GM21515 (cell line): ENCODE measurements around the gene MYO7B.

ENCODE experiments used
- ATAC-seq: cut with Tn5 transposase; IDR thresholded peaks from one replicate; pipeline ENCODE4 v1.9.1; 2021; ENCODE audit not compliant: unreplicated experiment

Gene MYO7B

DNA sequence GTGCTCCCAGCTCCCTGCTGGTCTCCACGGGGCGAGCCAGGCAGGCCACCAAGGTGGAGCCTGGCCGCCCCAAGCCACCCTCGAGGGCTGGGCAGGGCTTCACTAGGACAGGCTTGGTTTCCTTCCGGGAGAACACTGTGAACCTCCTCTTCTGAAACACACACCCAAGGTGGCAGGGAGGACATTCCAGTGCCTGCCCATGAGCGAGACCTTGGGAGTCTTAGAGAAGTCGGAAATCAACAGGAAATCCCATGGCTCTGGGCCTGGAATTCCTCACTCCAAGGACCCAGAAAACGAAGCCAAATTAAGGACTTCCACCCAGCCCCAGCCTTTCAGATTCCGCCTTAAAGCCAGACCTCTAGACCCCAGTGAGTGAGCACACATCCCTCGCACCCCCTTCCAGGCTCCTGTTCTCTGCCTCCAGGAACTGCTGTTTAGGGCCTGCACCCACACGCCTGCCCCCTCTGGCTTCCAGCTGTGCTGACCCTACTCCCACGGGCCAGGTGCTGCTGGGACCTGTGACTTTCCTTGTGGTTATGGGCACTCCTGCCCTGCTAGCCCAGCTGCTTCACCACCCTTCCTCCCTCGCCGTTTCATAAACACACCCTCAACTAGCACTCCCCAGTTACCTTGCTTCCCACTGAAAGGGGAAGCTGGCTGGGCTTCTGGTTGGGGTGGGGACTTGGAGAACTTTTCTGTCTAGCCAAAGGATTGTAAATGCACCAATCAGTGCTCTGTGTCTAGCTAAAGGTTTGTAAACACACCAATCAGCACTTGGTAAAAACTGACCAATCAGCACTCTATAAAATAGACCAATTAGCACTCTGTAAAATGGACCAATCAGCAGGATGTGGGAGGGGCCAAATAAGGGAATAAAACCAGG, 124.2 kb downstream of the MYO7B start:
- ATAC-seq: no peak

DNA sequence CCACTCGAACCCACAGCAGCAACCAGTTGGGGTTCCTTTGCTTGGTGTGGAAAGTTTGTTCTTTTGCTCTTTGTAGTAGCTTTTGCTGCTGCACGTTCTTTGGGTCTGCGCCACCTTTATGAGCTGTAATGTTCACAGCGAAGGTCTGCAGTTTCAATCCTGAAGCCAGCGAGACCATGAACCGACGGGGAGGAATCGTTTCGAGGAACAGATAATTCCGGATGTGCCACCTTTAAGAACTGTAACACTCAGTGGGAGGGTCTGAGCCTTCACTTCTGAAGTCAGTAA, 124.8 kb downstream of the MYO7B start:
- ATAC-seq: no peak

DNA sequence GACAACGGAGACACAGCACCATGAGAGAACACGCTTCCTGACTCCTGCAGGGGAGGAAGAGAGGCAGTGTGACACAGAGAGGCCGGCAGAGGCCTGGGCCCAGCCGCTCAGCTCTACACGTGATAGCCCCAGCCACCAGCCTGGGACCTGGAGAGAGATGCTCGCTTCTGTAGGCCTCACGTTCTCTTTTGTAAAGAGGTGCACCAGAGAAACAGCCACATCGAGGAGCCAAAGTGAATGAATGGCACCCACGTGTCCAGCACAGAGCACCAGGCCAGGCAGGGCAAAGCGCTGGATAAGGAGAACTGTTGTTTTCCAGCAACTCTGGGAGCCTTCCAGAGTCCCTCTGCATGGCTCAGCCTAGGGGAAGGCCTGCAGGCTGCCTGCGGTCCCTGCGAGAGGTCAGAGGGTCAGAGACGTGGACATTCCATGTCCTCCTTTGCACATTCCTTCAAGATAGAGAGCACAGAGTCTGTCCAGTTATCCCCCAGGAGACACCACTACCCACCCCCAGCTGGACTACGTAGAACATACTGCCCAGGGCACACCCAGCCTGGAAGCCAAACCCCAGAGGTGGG, 125.7 kb downstream of the MYO7B start:
- ATAC-seq: no peak

DNA sequence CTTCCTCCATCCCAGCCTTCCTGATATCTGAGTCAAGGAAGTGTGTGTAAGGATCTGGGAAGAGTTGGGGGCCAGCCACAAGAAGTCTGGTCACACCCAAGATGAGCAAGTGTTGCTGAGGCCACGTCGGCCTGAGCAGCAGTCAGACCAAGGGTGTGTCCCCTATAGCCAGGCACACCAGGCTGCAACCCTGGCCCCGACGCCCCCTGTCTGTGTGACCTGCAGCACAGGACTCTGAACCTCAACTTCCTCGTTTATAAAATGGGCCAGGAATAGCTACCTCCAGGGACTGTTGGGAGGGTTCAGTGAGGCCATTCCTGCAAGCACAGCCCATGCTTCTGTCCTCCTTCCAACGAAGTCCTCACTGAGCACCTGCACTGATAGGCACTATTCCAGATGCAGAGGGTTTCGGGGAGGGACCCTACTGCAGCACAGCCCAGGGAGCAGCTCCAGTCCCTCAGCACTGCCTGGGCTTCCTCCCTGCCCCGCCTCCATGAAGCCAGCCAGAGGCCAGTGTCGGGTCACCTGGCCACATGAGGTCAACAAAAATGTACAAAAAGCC, 126.5 kb downstream of the MYO7B start:
- ATAC-seq: no peak

DNA sequence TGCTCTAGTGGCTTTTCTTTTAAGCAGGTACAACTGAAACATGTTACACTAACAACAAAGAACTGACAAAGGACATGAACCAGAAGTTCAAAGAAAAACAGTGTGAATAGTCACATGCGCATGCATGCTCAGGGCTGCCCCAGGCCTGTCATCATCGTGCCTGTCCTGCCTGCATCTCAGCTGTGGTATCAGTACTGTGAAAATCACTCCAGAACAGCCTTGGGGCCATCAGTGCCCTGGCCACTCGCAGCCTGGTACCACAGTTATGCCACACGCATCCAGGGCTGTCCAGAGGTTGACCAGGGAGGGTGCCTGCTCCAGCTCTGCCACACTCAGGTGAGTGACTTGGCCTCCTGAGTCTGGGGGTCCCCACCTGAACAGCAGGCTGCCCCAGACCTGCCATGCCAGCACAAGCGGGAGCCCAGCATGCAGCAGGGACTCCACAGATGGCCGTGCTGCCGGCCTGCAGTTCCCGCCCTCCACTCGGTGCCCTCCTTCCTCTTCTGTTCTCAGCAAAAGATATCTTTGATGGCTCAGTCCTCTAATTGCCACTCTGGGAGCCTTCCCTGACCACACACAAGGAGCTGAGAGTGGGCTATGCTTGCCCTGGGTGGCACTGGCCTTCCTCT, 127.6 kb downstream of the MYO7B start:
- ATAC-seq: no peak

DNA sequence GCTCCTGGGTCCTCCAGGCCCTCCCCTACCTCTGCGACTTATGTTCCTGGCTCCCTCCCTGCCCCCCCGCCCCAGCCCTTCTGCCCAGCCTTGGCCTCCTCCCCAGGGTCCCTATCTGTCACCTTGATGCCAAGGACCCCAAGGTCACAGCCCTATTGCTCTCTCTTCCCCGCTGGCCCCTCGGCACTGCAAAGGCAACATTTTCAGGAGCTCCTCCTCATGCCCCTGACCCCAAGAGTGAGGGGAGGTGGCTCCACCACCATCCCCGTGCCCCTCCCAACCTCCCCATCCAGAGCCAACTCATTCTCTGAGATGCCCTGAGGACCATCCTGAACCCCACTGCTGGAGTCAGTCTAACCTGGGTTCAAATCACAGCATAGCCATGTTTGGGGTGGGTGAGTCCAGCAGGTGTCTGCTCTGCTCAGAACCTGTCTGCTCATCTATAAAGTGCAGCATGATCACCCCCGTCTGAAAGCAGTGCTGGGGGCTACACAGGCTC, 128.1 kb downstream of the MYO7B start:
- no peak for ATAC-seq

DNA sequence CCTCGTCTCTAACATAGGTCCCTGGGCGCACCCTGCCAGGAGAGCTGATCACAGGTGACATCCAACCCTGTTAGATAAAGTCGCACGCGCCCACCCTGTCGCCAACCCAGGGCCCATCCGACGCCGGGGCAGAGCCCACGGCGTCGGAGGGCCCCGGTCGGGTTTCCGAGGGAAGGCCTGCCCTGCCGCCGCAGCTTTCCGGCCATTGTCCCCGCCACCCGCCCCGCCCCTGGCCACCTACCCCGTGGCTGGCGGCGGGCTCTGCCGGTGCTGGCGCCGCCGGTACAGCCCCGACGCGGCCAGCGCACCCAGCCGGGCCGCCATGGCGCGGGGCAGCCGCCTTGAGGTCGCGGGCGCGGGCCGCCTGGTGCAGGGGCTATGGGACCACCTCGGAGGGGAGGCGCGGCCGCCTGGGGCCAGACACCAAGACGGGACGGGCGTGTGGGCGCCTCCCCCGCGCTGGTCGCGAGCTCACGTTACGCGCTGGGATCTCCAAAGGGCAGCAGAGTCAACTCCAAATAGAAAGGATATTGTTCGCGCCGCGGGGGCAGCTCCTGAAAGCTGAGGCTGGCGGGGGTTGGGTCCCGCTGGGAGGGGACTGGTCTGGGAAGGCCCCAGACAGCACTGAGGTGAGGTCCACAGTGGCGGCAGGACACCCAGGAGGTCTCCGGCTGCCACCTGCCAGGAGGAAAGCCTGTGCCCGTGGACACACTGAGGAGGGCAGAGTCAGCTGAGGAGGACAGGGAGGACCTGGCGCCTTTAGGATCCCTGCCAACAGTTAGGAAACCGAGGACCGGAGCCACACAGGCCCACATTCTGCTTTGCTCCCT, 128.8 kb downstream of the MYO7B start:
- ATAC-seq: no peak

DNA sequence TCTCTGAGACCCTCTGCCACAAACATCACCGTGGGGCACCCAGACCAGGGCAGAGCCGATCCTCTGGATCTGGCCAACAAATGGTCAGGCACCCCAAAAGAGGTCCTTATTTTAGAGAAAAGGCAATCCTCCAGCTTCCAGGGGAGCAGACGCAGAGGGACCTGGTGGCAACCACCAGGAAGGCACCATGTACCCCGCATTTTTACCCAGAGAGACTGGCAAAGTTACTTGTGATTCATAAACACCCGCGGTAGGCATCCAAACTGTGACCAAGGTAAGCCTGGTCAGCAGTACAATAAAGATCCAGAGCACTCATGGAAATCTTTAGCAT, 129.4 kb downstream of the MYO7B start:
- ATAC-seq: no peak

DNA sequence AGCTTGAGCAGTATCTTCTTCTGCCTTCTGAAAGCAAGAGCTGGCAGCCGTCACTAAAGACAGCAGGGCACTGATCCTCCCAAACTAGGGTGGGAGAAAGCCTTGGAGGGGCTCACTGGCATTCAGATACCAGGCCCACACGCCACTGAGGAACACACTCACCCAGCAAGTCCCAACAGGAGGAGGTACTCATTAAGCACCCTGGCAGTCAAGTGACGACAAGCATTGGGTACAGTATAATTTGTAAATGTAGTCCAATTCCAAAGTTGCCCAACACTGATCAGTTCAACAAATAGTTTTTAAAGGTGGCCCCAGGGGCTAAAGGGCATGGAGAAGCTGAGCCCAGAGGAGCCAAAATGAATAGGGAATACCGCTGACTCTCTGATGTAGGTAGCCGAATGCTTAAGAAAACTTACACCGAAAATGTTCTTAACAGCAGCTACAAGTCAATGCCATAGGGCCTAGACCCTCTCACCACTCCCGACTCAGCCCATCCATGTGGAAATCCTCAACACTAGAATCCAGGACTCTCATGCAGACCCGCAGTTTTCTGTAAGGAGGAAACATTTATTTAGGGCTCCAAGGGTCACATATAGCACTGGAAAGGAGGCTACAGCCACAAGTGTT, 129.9 kb downstream of the MYO7B start:
- ATAC-seq: no peak

DNA sequence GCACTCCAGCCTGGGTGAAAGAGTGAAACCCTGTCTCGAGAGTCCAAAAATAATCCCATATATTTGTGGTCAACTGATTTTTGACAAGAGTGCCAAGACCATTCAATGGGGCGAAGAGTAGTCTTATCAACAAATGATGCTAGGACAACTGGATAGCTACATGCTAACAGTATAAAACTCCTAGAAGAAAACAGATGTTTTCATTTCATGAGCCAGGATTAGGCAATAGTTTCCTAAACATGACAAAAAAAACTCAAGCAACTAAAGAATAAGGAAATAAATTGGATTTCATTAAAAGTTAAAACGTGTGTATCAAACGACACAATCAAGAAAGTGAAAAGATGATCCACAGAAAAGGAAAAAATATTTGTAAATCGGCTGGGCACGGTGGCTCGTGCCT, 133.6 kb downstream of the MYO7B start:
- ATAC-seq: no peak

DNA sequence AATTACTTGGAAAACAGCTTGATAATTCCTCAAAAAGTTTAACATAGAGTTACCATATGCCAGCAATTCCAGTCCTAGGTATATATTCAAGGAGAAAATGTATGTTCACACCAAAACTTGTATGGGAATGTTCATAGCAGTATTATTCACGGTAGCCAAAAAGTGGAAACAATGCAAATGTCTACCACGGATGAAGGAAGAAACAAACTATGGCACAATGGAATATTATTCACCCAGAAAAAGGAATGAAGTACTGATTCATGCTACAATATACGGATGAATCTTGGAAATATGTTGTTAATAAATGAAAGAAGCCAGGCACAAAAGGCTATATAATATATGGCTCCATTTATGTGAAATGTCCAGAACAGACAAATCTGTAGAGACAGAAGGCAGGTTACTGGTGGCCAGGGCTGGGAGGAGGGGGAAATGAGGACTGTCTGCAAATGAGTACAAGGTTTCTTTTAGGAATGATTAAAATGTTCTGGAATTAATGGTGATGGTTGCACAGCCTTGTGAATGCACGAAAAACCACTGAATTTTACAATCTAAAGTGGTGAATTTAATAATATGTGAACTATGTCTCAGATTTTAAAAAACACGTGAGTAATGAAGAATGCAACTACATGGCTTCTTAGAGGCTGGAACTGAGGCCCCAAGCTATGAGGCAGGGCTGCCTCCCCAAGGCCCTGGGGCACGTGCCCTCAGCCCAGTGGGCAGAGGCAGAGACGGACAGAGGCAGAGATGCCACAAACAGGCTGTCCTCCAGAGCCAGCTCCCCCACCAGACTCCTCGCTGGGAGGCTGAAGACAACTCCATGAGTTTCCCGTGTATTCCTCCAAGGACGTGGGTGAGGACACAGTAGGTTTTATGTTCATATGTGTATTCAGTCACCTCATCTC, 134.8 kb downstream of the MYO7B start:
- no peak for ATAC-seq

DNA sequence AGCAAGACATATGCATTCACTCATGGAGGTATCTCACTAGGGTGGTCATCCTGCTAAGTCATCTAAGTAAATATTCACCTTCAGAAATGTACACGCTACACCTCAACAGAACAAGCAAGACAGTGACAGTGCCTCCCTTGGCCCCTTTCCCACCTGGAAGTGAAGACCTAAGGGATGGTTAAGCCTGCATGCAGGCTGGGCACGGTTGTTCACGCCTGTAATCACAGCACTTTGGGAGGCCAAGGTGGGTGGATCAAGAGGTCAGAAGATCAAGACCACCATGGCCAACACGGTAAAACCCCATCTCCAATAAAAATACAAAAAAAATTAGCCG, 135.4 kb downstream of the MYO7B start:
- ATAC-seq: no peak

DNA sequence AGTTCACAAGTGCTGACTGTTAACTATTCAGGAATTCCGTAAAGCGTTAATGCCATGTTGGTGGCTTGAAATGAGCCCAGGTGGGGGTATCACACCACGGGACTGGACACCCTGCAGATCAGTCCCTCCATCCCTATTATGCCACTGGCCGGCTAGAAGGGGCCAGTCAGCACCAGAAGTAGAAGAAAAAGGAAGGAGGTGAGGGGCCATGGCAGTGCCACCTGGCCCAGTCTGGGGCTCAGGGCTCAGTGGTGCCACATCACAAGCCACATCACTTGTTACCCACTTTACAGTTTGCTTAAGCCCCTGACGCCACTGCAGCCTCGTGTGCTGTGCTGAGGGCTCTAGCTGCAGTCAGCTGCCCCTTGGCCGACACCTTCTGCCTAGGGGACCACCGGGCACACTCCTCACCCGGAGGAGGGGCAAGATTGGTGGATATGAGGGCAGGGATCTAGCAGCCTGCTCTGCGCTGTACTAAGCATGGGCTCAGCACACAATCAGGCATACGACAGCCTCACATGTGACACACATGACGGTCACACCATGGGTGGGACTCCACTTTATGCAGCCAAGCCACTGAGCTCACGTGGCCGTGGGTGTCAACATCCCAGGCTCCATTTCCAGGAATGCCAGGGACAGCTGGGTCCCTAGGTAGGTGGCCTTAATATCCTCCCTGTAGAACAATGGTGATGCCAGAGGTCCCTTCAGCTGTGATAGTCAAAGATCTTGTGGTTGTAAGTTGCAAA, 136.2 kb downstream of the MYO7B start:
- no peak for ATAC-seq

DNA sequence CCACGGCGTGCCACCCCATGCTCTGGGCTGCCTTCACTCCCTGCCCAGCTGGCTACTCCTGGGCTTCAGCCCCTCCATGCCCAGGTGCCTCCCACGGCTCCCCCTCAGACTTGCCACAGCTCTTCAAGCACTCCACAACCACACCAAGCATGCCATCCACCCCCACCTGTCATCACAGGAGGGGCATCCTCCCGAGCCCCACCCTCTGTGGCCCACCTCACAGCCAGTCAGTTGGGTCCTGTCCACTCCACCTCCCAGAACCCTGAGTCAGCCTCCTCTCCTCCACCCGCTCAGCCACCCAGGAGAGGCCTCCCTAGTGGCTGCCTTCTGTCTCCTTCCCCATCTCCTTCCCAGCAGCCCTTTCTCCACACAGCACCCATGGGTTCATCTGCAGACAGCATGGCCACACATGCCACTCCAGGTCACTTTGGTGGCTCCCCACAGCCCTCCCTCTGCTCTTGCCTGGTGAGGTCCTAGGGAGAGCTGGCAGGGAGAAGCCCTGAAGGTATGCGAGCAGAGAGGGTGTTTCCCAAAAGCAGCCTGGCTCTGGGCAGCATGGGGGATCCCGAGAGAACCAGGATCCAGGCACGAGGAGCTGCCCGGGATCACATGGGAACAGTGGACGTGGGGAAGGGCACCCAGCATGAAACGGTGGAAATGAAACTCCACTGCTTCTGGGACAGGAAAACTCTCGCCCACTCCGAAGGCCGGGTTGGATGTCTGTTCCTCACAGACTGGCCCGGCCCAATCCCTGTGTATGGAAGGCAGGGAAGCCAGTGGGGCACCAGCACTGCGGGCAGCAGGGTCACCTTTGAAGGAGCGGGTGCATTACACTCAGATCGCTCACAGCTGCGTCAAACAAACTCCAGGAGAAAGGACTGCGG, 137.1 kb downstream of the MYO7B start:
- no peak for ATAC-seq

DNA sequence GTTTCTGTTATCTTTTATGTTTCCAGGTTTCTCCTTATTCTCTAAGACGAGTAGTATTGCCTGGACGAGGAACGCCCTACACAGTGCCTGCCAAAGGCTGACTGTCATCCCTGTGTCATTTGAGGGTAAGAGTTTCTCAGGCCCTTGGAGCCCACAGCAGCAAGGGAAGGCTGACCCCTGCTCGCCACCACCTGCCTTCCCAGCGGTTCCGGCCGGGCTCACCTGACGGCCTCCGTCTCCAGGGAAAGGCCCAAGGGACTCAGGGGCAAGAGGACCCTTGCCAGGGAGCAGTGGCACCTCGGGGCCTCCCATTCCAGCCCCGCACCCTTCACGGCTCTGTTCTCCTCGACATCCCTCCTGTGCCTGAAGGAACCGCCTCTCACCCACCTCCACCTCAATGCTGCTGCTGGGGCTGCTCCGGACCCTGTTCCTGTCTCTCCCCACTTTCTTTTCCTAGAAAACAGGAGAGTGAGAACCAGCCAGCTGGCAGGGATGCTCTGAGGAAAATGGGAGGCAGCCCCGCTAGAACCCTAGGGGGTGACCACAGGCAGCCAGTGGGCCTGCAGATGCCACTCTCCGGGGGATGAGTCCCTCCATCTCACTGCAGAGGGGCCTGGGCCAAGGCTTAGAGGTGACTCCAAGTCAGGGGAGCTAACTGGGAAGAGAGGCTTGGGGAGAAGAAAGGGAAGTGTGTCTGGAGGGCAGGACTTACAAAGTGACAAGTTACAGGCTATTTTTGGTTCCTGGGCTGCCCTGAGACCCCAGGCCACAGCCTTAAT, 138.0 kb downstream of the MYO7B start:
- no peak for ATAC-seq

DNA sequence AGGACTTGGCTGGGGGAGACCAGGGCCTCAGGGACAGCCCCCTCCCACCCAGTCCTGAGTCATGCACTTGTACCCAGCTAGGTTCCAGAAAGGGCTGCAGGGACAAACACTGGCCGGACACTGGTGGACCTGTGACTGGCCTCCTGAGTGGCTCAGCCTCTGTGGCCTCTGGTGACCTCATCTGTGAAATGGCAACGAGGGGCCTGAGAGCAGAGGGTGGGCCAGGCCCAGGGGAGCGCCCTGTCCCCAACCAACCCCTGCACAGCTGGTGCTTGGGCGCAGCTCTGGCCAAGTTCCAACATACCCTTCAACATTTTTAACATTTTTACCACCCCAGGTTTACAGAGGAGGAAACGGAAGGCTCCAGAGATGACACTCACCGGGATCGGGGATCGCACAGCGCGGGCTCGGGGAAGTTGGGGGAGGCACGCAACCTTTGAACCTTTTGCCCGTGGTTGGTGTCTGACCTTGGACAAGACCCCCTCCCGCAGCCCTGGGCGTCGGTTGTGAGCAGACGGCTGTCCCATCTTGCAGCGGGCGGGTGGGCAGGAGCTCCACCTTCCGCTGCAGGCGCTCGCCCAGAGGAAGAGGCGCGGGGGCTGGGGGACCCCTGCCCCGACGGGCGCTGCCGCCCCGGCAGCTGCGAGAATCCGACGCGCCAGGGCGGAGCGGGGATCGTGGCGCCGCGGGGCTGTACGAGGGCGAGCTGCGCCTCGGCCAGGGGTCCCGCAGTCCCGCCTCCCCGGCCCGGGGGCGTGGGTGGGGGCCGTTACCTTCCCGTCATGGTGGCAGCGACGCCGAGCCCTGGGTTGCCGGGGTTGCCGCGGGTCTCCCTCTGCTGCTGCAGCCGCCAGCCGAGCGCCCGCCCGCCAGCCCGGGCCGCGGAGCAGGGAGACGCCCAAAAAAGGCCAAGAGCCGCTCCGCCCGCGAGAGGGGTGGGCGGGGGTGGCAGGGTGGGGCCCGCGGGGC, 139.0 kb downstream of the MYO7B start:
- ATAC-seq: no peak
